Kidney capillary endothelial cell (primary cell): ENCODE measurements around the gene CDC42BPG.
A peak's percentile ranks its signal among the peaks of the same experiment; 100 is the strongest.

Experiments used
- DNase-seq: peaks from one replicate; pipeline ENCODE4 v3.0.0-alpha.2; 2018; ENCODE audit warnings: low spot score

CDC42BPG gene

GRCh38 chr11:64790205-64791095 is 54.0 kb downstream of the CDC42BPG start:
- no peak for DNase-seq

GRCh38 chr11:64789331-64790204 is 54.9 kb downstream of the CDC42BPG start:
- DNase-seq, result no peak

GRCh38 chr11:64788321-64789215 is 55.9 kb downstream of the CDC42BPG start:
- DNase-seq, result no peak

- peak; percentile 51 for DNase-seq
Measured at GRCh38 chr11:64787526-64788320, 56.7 kb downstream of the CDC42BPG start.

- no peak for DNase-seq
Measured at GRCh38 chr11:64786308-64786707, 58.1 kb downstream of the CDC42BPG start.

- DNase-seq, result no peak
Measured at GRCh38 chr11:64784813-64785581, 59.5 kb downstream of the CDC42BPG start.

- peak; percentile 100 for DNase-seq
Measured at GRCh38 chr11:64778473-64779298, 65.8 kb downstream of the CDC42BPG start, which contains the start of gene SF1. Gene SF1, minus strand, starts transcription at chr11:64778542. Its CDS starts 150 bp downstream, at chr11:64778392.

- no peak for DNase-seq
Measured at GRCh38 chr11:64778223-64778472, 66.3 kb downstream of the CDC42BPG start.

- DNase-seq, result peak; percentile 69
Measured at GRCh38 chr11:64777449-64778222, 66.8 kb downstream of the CDC42BPG start.

- no peak for DNase-seq
Measured at GRCh38 chr11:64776875-64777274, 67.6 kb downstream of the CDC42BPG start.

- no peak for DNase-seq
Measured at GRCh38 chr11:64776425-64776824, 68.0 kb downstream of the CDC42BPG start.

- DNase-seq, result no peak
Measured at GRCh38 chr11:64774144-64774543, 70.3 kb downstream of the CDC42BPG start.
